Stimulated activated CD8-positive, alpha-beta memory T cell treated with anti-CD3 and anti-CD28 coated beads, Interleukin-12 subunit alpha, Interleukin-12 subunit beta, amount 100 ng/mL, for 4 hours (primary cell): ENCODE data around the gene DDX51.

Experiments used
- DNase-seq: peaks from one replicate; pipeline ENCODE4 v3.0.0-alpha.2; 2020; ENCODE audit warnings: low read depth

The DDX51 gene

GRCh38 chr12:132179431-132180362 lies 35.6 kb upstream of the DDX51 start:
- DNase-seq, result no peak

DNA sequence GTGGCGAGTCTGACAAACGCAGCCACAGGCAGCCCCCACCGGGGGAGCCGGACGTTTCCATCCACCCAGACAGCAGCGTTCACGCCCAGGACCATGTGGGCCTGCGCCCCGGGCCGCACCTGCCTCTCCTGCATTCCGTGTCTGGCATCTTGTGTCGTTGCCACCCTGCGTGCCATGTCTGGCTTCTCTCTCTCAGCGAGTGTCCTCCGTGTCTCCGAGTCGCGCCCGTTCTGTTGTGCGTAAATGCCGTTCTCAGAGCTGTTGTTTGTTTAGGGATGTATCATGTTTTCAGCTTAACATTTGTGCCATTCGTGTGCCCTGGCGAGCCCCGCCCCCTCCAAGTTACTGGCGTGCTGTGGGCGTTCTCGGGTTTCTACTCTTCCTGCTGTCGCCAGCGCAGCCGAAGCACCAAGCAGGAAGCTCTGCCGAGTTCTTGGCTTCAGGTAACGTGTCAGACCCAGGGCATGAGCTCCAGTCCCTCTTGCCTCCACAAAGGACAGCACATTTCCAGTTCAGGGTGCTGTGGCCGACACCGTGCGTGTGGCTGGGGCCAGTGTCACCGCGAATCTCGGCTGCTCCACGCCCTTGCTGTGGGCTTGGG lies 34.8 kb upstream of the DDX51 start:
- no peak for DNase-seq

GRCh38 chr12:132178316-132178715 lies 34.2 kb upstream of the DDX51 start:
- no peak for DNase-seq

GRCh38 chr12:132176920-132177551 lies 32.9 kb upstream of the DDX51 start:
- DNase-seq, result no peak

- no peak for DNase-seq
These were observed 32.3 kb upstream of the DDX51 start for GRCh38 chr12:132176385-132176919.

- no peak for DNase-seq
These were observed 31.6 kb upstream of the DDX51 start for GRCh38 chr12:132175496-132176384.

DNA sequence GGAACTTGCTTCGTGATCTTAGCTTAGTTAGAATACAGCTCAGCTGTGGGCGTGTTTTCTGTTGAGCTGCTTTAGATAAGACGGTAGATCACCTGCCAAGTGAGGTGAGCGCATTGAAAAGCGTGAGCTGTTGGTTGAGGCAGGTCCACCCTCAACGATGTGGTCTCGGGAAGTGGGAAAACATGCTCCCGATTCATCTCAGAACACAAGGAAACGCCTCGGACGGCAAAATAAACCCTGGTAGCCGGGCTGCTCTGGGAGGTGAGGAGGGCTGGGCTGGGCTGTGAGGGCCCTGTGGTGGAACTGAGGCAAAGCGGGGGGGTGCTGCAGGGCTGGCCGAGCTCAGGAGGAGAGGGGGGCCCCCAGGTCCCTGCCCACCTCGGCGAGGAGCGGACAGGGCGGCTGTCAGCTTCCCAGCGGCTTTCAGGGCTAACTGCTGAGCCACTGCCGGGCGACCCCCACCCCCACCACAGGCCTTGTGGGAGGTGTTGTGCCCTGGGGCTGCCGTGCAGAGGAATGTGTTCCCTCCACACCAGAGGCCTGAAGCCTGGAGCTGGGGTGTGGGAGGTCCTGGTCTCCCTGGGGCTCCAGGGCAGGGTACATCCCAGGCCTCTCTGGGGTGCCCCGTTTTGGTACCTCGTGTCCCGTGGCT lies 30.8 kb upstream of the DDX51 start:
- DNase-seq, result no peak

DNA sequence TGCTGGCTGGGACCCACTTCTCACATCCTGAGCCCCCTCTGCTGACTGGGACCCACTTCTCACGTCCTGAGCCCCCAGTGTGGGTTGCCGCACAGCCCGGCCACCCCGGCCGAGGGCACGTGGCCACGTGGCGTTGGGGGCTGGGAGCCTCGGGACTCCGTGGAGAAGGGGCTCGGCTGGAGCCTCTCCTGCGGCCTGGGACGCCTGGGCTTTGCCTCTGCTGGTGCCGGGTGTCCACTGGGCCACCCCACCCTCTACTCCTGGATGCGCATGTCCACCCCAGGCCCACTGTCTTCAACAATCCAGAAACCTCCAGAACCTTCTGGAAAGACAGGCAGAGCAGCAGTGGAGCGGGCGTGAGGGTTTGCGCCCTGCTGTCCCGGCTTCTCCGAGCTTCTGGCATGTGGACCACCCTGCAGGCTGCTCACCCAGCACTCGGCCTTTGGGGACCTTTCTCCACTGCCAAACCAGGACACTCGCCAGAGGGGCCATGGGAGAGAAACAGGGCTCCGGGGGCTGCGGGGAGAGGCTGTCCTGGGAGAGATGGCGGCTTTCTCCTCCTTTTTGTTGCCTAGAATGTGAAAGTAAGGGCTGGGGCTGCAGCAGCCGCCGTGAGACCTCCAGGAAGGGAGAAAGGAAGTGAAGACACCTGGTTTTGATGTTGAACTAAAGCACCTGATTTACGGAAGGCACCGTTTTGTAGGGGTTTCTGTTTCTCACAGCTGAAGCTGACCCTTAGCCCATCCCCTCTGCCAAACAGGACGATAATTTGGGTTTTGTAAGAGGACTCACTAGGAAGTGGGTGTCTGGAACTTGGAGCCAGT lies 30.1 kb upstream of the DDX51 start:
- no peak for DNase-seq

DNA sequence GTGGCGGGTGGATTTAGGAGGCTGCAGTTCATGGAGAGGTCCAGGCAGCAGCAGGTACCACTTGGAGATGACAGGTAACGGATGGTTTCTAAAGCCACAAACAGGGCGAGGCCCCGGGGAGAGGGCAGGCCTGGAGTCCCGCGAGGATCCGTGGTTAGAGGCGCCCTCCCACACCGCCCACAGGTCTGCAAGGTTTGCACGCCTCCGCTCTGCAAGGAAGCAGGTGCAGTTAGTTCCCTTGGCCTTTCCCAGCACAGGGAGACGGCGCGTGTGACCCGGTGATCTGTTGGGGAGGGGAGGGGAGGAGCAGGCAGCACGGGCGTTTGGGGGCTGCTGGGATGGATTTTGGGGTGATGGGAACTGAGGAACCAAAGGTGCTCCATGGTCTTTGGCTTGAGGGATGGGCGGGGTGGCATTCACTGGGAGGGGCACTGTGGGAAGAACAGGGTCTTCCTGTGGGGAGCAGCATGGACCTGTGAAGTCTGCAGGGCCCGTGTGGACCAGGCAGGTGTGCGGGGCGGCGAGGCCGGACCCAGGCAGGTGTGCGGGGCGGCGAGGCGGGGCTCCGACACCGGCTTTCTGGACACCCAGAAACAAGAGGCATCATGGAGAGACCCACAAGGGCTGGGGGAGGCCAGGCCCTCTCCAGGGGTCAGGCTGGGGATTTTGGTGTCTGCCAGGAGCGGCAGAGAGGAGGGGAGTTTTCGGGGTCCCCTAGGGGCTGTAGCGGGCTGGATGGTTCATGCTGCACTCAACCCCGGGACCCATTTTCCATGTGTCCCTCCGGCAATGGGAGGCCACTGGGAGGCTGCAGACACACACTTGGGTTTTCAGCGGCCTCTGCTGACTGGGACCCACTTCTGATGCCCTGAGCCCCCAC lies 29.3 kb upstream of the DDX51 start:
- DNase-seq, result no peak

GRCh38 chr12:132172619-132173018 lies 28.5 kb upstream of the DDX51 start:
- DNase-seq, result no peak

GRCh38 chr12:132171968-132172521 lies 27.9 kb upstream of the DDX51 start:
- no peak for DNase-seq

- DNase-seq, result no peak
These were observed 27.3 kb upstream of the DDX51 start for GRCh38 chr12:132171293-132171967.

DNA sequence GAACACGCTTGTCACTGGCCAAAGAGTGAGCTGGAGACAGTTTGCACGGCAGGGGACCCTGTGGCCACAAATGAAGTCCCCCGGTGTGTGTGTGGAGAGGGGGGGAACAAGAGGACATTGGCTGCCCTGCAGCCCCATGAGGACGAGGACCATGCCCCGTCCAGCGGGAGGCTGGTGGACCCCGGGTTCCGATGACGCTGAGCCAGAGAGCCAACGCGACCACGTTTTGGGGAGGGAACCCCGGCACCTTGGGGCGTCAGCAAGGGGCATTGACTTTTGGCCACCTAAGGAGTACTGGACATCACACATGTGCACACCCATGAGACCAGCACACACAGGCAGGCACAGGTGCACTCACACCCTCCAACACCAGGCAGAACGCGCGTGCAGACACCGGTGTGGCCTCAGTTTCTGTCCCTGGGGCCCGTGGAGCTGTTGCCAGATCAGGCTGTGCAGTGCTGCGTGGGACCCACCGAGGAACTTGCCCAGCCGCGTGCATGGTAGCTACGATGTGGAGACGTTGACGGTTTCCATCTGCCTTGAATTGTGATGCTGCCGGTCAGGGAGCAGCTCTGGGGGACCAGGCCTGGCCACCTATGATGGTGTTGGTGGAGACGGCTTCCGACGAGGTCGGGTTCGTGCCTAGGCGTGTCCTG lies 26.6 kb upstream of the DDX51 start:
- no peak for DNase-seq

DNA sequence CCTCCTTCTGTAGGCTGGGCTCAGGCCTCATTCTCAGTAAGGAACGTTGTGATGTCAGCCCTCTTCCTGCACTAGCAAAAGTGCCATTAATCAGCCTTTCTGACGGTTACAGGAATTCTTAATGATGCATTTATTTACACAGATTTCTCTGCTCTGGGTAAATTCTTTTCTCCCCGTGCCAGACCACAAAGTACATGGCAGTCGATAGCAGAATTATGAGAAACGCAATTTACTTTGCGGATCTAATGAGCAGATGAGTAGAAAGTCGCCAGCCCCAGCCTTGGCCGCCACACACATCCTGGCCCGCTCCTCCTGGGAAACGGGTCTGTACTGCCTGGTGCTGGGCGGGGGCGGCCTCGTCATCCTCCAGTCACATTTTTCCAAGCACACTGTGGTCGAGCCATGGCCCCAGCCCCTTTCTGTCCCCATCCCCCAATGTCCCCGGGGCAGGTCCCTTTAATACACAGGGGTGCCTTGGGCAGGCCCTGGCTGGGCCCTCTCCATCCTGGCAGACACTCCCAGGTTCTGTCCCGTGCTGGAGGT lies 26.0 kb upstream of the DDX51 start:
- no peak for DNase-seq

- no peak for DNase-seq
These were observed 25.3 kb upstream of the DDX51 start for GRCh38 chr12:132169376-132169775.

DNA sequence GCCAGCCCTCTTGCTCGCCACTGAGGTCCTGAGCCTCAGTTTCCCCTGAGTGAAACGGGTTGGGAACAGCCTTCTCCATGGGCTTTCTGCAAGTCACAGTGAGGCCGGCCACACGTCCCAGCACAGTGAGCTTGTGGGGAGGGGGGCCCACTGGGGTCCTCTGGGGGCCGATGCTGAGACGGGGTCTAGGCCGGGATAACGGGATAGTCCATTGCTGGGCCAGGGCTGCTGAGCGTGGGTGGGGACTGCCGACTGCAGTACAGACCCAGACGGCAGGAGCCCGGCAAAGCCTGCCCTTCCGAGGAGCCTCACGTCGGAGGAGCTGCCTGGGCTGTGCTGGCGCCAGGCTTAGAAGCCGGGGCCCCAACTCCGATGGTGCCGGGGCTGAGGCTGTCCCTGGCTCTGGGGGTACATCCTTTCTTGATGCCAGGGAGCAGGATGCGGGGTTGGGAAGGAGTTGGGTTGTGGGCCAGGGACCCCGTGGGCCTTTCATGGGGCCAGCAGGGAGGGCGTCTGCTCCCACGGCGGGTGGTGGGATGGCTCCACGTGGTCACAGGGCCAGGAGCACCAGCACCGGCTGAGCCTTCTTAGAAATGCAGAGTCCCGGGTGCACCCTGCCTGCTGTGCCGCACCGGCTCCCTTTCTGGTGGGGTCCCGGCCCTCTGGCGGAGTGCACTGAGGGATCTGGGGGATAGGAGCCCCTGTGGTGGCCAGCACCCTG lies 24.4 kb upstream of the DDX51 start:
- no peak for DNase-seq
